Measurements from ENCODE around the gene TRAF4.
"Not testable (repeated sequence)": the region's sequence is repeated elsewhere in the genome, so short reads cannot be mapped to it uniquely, and the experiment has no call there.

TRAF4 gene

DNA sequence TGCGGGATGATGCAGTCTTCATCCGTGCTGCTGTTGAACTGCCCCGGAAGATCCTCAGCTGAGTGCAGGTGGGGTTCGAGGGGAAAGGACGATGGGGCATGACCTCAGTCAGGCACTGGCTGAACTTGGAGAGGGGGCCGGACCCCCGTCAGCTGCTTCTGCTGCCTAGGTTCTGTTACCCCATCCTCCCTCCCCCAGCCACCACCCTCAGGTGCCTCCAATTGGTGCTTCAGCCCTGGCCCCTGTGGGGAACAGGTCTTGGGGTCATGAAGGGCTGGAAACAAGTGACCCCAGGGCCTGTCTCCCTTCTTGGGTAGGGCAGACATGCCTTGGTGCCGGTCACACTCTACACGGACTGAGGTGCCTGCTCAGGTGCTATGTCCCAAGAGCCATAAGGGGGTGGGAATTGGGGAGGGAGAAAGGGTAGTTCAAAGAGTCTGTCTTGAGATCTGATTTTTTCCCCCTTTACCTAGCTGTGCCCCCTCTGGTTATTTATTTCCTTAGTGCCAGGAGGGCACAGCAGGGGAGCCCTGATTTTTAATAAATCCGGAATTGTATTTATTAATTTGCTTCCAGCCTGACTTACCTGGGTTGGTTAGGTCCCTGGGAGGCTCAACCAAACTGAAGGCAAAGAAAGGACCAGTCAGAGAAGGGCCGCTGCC is 5.8 kb downstream of the TRAF4 start:
- FAIRE-seq: no peak

DNA sequence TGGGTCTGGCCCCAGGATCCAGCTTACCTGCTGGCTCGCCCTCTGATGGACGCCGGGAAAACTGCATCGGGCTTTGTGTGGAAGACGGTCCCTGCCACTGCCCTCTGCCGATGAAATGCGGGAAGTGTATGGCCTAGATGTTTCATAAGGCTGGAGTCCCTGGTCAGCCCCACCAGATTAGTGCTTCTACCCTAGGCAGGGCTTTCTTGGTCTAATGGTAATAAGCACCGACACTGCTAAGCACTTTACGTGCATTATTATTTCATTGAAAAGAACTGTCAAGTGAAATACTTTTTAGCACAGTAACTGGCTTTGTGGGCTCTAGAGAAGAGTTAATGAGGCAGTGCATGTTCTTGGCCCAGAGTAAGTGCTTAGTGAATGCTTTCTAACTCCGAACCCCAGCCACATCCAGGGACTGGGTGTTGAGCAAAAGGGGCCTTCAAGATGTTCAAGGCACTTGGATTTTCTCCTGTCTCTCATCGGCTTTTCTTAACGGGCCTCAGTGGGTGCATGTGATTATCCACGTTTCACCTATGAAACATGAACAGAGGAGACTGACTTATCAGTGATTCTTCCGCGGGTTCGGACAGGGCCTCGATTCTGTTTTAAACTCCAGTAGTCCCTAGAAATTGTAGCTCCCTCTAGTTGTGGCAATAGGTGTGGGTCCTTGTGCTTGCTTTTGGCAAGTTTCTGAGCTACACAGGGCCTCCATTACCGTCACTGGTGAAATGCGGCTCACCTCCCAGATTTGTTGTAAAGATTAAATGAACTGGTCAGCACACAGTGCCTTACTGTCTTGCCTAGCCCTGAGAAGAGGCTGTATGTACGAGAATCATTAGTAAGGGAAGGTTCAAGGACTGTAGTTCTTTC is 6.6 kb downstream of the TRAF4 start:
- peak; percentile 39 for FAIRE-seq

DNA sequence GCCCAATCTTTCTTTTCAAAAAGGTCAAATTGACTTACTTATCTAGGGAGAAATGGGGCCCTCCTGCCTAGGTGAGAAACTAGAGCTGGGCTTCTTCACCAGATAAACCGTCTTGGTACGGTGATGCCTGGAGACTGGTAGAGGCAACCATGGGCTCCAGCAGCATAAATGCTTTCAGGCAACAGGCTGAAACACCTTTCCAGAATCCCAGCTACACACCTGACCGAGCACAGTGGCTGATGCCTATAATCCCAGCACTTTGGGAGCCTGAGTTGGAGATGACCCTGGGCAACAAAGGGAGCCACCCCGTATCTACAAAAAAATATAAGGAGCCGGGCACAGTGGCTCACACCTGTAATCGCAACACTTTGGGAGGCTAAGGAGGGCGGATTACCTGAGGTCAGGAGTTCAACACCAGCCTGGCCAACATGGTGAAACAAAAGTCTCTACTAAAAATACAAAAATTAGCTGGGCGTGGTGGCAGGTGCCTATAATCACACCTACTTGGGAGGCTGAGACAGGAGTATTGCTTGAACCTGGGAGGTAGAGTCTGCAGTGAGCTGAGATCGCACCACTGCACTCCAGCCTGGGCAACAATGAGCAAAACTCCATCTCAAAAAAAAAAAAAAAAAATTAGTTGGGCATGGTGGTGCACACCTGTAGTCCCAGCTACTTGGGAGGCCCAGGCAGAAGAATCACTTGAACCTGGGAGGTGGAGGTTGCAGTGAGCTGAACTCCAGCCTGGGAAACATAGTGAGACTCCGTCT is 8.0 kb downstream of the TRAF4 start:
- no peak for FAIRE-seq

DNA sequence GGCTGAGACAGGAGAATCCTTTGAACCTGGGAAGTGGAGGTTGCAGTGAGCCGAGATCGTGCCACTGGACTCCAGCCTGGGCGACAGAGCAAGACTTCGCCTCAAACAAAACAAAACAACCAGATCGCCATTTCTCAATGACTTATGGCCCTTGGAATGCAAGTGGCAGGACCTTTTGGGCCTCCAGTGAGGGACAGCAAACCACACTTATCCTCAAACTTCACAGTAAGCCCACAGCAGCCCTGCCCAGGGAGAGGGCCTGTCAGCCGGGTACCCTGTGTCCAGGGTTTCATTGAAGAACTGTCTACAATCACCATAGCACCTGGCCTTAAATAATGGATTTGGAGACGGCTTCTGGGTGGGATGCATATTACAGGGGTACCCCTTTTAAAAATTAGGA is 11.7 kb downstream of the TRAF4 start:
- FAIRE-seq: no peak

- no peak for FAIRE-seq
These were observed 12.4 kb downstream of the TRAF4 start for GRCh38 chr17:28756049-28756804.

- FAIRE-seq: no peak
These were observed 14.8 kb downstream of the TRAF4 start for GRCh38 chr17:28758411-28759121.

- no peak for FAIRE-seq
These were observed 15.6 kb downstream of the TRAF4 start for GRCh38 chr17:28759256-28759865.

DNA sequence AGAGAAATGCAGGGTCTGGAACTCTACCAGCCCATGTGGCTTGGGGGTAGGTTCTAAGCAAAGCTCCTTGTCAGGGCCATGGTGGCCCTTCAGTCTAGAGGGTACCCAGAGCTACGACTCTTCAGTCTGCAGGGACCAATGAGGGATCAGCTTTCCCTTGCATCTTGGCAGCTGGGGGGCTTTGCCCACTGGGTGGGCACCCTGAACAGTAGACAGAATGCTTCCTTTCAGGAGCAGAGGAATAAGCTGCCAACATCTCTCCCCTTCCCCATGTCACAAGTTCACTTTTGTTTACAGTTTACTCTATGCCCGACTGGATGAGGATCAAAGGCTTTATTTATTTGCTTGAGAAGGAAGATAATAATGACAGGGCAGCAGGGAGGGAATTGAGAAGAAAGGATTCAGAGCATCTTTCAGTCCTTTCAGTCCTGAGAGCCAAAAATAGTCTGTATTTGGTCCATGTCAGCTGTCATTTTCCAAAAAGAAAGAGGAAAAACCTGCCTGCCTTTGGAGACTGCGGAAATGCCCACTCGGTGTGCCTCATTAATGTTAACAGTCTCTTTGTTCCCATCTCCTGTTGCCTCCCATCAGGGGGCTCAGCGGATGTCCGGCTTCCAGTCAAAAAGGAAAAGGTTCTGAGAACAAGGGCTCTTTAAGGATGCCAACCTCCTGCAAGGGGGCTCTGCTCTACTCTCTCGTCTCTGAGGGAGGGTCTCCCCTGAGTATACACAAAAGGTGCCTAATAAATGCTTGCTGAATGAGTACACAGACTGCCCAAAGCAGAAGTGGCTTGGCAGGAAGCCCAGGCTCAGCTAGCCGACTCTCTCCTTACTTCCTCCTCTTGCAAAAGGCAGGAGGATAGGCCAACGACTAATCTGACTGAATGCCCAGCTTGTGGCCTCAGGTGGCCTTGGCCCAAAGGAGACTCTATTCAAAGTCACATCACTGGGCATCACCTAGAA is 17.1 kb downstream of the TRAF4 start:
- FAIRE-seq: no peak

- no peak for FAIRE-seq
These were observed 19.5 kb downstream of the TRAF4 start for GRCh38 chr17:28763137-28763799.

DNA sequence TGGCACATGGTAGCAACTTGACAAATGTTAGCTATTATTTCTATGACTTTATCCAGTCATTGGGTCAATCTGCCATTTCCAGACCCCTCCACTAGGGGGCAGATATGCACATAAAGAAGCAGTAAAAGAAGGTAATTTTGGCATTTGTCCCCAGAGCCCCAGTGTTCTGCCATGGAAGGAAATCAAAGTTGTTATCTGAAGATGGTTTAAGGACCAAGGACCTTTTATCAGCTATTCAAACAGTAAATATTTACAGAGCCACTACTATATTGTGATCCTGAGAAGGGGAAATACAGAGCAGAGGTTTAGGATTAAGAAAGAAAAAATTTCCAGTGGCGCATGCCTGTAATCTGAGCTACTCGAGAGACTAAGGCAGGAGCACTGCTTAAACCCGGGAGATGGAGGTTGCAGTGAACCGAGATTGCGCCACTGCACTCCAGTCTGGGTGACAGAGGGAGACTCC is 20.0 kb downstream of the TRAF4 start:
- FAIRE-seq: no peak

GRCh38 chr17:28765038-28765437 is 21.2 kb downstream of the TRAF4 start:
- no peak for FAIRE-seq

- no peak for FAIRE-seq
These were observed 29.9 kb downstream of the TRAF4 start for GRCh38 chr17:28773736-28774135.

DNA sequence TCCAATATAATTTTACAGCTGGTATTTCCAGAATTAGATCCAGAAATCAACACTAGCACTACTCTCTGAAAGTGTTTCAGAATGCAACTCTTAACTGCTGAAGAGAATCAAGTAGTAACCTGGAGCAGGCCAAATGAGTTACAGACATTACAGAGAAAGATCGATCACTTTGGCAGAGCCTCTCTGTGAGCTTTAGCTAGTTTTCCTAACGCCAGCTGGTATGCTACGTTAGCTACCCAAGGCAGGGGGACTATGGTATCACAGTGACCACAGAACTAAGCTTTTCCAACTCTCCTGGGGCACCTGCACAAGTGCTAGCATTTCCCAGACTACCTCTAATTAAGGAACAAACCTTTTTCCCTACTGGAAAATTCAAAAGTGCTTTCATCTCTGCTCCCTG is 30.4 kb downstream of the TRAF4 start:
- no peak for FAIRE-seq

GRCh38 chr17:28777178-28777577 is 33.4 kb downstream of the TRAF4 start:
- no peak for FAIRE-seq

GRCh38 chr17:28779601-28780000 is 35.8 kb downstream of the TRAF4 start:
- FAIRE-seq: not testable (repeated sequence)

DNA sequence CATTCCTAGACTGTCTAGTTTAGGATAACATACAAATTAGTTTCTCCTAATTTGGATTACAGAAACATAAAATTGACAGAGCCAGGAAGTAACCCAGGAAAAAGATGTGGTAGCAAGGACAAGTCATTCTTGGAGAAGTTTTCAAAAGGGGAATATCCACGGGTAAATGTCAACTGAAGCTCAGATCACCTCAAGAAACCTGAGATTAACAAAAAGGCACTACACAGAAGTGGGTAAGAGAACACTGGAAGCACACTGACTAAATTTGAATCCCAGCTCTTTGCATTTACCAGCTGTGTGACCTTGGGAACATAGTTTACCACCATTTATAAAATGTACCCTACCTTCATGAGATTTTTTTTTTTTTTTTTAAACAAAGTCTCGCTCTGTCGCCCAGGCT is 39.4 kb downstream of the TRAF4 start:
- no peak for FAIRE-seq

DNA sequence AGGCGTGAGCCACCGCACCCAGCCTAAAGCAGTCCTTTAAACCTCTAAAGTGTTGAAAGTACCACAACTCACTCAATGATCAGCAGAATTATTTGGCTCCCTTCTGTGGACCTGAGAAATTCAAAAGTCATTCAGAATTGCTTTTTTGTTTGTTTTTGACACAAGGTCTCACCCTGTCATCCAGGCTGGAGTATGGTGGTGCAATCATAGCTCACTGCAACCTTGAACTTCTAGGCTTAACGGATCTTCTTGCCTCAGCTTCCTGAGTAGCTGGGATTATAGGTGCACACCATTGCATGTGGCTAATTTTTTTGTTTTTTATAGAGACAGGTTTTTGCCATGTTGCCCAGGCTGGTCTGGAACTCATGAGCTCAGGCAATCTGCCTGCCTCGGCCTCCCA is 44.3 kb downstream of the TRAF4 start:
- FAIRE-seq: no peak

DNA sequence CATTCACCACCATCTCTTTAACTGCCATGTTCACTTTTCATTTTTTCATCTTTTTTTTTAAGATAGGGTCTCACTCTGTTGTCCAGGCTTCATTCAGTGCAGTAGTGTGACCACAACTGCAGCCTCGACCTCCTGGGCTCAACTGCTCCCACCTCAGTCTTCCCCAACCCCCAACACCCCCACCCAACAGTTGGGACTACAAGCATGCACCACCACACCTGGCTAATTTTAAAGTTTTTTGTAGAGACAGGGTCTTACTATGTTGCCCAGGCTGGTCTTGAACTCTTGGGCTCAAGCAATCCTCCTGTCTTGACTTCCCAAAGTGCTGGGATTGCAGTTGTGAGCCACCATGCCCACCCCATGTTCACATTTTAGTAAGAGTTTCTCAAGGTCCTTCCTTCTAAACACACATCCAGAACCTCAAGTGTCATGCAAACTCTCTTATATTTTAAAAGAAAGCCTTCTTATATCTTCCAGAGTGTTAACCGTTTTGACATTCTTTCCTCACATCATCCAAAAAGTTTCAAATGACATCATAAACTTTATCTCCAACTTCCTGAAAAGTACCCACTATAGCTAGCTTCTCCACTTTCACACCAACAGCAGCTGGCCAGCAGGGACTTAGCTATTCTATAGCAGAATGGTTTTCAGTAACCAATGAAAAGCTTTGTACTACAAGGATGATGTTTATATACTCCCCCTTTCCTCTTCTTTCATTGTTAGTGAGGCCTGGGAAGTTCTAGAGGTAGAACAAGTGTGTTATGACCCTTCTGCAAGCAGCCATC is 49.3 kb downstream of the TRAF4 start:
- no peak for FAIRE-seq

Data from endometrium (tissue), 2 donors.